Activated CD4-positive, alpha-beta T cell treated with anti-CD3 and anti-CD28 coated beads, Interleukin-10, Interleukin-2, amounts not matched to agents 100 ng/mL and 50 ng/mL, durations not matched to agents 16 hours and 8 hours (primary cell): ENCODE results near the gene LMO7.

Experiments used
- DNase-seq: peaks from one replicate; pipeline ENCODE4 v3.0.0-alpha.2; 2020

Gene LMO7

GRCh38 chr13:75907044-75907443 is 270.9 kb downstream of the LMO7 start:
- no peak for DNase-seq

GRCh38 chr13:75908141-75908540 is 272.0 kb downstream of the LMO7 start:
- no peak for DNase-seq
